Measurements from ENCODE around the gene OGA.
"Not testable (repeated sequence)": the region's sequence is repeated elsewhere in the genome, so short reads cannot be mapped to it uniquely, and the experiment has no call there.

Gene OGA

DNA sequence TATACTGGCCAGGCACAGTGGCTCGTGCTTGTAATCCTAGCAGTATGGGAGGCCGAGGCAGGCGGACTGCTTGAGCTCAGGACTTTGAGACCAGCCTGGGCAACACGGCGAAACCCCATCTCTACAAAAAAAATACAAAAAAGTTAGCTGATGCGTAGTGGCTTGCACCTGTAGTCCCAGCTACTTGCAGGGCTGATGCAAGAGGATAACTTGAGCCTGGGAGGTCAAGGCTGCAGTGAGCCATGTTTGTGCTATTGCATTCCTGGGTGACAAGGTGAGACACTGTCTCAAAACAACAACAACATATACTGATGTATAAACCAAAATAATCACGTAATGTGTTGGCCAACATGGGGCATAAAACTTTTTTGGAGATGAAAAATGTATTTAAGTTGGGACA lies 28.6 kb downstream of the OGA start:
- no peak overlapping the region for H3K27ac ChIP-seq (ENCODE audit: extremely low read depth, low read depth, low read length)
- POLR2A ChIA-PET, result interaction anchor here (0.6 to 0.9 kb wide), 2 partner anchors 11 to 79 kb away, joined by 3 to 5 read pairs; no protein-coding TSS in a partner anchor
- H3K9me3 ChIP-seq (ENCODE audit: control insufficient read depth, insufficient read depth, low read depth, low read length), result no peaks in the 10 kb centered on the region
- peaks cover 80 to 86% of the 10 kb centered on the region in 2 experiments for H3K36me3 ChIP-seq (ENCODE audit: control insufficient read depth in 2 of 2, insufficient read depth in 1 of 2, low read length in 2 of 2)
- TF ChIP-seq ZFP37 (tag by site-specific recombination; IDR thresholded peaks at IDR 0.05) (no peak), ZNF571 (tag by site-specific recombination; IDR thresholded peaks at IDR 0.05) (no peak), ZNF138 (tag by site-specific recombination; IDR thresholded peaks at IDR 0.05; ENCODE audit: borderline replicate concordance) (no peak), ZNF335 (tag by site-specific recombination; conservative IDR thresholded peaks at IDR 0.05) (no peak), ZFP69B (tag by site-specific recombination; IDR thresholded peaks at IDR 0.05) (no peak), GFI1B (tag by site-specific recombination; IDR thresholded peaks at IDR 0.05) (no peak), ZNF202 (tag by site-specific recombination; IDR thresholded peaks at IDR 0.05; ENCODE audit: borderline replicate concordance) (no peak), ZNF837 (tag by site-specific recombination; IDR thresholded peaks at IDR 0.05) (no peak), ZNF549 (tag by site-specific recombination; IDR thresholded peaks at IDR 0.05) (no peak), ZBTB20 (tag by site-specific recombination; IDR thresholded peaks at IDR 0.05) (no peak), ZNF785 (tag by site-specific recombination; IDR thresholded peaks at IDR 0.05) (no peak), IKZF3 (tag by site-specific recombination; IDR thresholded peaks at IDR 0.05) (no peak), YY2 (tag by site-specific recombination; IDR thresholded peaks at IDR 0.05) (no peak), ZNF48 (tag by site-specific recombination; IDR thresholded peaks at IDR 0.05) (no peak)
- TF ChIP-seq, protein P1, sequence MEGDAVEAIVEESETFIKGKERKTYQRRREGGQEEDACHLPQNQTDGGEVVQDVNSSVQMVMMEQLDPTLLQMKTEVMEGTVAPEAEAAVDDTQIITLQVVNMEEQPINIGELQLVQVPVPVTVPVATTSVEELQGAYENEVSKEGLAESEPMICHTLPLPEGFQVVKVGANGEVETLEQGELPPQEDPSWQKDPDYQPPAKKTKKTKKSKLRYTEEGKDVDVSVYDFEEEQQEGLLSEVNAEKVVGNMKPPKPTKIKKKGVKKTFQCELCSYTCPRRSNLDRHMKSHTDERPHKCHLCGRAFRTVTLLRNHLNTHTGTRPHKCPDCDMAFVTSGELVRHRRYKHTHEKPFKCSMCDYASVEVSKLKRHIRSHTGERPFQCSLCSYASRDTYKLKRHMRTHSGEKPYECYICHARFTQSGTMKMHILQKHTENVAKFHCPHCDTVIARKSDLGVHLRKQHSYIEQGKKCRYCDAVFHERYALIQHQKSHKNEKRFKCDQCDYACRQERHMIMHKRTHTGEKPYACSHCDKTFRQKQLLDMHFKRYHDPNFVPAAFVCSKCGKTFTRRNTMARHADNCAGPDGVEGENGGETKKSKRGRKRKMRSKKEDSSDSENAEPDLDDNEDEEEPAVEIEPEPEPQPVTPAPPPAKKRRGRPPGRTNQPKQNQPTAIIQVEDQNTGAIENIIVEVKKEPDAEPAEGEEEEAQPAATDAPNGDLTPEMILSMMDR (tag by site-specific recombination; IDR thresholded peaks at IDR 0.05), result no peak
- TF ChIP-seq, protein P2, sequence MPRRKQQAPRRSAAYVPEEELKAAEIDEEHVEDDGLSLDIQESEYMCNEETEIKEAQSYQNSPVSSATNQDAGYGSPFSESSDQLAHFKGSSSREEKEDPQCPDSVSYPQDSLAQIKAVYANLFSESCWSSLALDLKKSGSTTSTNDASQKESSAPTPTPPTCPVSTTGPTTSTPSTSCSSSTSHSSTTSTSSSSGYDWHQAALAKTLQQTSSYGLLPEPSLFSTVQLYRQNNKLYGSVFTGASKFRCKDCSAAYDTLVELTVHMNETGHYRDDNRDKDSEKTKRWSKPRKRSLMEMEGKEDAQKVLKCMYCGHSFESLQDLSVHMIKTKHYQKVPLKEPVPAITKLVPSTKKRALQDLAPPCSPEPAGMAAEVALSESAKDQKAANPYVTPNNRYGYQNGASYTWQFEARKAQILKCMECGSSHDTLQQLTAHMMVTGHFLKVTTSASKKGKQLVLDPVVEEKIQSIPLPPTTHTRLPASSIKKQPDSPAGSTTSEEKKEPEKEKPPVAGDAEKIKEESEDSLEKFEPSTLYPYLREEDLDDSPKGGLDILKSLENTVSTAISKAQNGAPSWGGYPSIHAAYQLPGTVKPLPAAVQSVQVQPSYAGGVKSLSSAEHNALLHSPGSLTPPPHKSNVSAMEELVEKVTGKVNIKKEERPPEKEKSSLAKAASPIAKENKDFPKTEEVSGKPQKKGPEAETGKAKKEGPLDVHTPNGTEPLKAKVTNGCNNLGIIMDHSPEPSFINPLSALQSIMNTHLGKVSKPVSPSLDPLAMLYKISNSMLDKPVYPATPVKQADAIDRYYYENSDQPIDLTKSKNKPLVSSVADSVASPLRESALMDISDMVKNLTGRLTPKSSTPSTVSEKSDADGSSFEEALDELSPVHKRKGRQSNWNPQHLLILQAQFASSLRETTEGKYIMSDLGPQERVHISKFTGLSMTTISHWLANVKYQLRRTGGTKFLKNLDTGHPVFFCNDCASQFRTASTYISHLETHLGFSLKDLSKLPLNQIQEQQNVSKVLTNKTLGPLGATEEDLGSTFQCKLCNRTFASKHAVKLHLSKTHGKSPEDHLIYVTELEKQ (tag by site-specific recombination; IDR thresholded peaks at IDR 0.05; ENCODE audit: borderline replicate concordance), result no peak
- TF ChIP-seq, protein P3, sequence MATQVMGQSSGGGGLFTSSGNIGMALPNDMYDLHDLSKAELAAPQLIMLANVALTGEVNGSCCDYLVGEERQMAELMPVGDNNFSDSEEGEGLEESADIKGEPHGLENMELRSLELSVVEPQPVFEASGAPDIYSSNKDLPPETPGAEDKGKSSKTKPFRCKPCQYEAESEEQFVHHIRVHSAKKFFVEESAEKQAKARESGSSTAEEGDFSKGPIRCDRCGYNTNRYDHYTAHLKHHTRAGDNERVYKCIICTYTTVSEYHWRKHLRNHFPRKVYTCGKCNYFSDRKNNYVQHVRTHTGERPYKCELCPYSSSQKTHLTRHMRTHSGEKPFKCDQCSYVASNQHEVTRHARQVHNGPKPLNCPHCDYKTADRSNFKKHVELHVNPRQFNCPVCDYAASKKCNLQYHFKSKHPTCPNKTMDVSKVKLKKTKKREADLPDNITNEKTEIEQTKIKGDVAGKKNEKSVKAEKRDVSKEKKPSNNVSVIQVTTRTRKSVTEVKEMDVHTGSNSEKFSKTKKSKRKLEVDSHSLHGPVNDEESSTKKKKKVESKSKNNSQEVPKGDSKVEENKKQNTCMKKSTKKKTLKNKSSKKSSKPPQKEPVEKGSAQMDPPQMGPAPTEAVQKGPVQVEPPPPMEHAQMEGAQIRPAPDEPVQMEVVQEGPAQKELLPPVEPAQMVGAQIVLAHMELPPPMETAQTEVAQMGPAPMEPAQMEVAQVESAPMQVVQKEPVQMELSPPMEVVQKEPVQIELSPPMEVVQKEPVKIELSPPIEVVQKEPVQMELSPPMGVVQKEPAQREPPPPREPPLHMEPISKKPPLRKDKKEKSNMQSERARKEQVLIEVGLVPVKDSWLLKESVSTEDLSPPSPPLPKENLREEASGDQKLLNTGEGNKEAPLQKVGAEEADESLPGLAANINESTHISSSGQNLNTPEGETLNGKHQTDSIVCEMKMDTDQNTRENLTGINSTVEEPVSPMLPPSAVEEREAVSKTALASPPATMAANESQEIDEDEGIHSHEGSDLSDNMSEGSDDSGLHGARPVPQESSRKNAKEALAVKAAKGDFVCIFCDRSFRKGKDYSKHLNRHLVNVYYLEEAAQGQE (tag by site-specific recombination; IDR thresholded peaks at IDR 0.05), result no peak
- TF ChIP-seq, protein P4, sequence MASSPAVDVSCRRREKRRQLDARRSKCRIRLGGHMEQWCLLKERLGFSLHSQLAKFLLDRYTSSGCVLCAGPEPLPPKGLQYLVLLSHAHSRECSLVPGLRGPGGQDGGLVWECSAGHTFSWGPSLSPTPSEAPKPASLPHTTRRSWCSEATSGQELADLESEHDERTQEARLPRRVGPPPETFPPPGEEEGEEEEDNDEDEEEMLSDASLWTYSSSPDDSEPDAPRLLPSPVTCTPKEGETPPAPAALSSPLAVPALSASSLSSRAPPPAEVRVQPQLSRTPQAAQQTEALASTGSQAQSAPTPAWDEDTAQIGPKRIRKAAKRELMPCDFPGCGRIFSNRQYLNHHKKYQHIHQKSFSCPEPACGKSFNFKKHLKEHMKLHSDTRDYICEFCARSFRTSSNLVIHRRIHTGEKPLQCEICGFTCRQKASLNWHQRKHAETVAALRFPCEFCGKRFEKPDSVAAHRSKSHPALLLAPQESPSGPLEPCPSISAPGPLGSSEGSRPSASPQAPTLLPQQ (tag by site-specific recombination; IDR thresholded peaks at IDR 0.05), result no peak
- TF ChIP-seq, protein P5, sequence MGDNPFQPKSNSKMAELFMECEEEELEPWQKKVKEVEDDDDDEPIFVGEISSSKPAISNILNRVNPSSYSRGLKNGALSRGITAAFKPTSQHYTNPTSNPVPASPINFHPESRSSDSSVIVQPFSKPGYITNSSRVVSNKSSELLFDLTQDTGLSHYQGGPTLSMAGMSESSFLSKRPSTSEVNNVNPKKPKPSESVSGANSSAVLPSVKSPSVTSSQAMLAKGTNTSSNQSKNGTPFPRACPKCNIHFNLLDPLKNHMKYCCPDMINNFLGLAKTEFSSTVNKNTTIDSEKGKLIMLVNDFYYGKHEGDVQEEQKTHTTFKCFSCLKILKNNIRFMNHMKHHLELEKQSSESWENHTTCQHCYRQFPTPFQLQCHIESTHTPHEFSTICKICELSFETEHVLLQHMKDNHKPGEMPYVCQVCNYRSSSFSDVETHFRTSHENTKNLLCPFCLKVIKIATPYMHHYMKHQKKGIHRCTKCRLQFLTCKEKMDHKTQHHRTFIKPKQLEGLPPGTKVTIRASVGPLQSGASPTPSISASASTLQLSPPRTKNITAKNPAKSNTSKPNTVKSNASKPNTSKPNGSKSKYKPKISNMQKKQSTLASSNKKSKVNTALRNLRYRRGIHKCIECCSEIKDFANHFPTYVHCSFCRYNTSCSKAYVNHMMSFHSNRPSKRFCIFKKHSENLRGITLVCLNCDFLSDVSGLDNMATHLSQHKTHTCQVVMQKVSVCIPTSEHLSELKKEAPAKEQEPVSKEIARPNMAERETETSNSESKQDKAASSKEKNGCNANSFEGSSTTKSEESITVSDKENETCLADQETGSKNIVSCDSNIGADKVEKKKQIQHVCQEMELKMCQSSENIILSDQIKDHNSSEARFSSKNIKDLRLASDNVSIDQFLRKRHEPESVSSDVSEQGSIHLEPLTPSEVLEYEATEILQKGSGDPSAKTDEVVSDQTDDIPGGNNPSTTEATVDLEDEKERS (tag by site-specific recombination; IDR thresholded peaks at IDR 0.05), result no peak
- H3K4me3 ChIP-seq (ENCODE audit: low read depth, low read length), result no peak overlapping the region
- H3K4me1 ChIP-seq (ENCODE audit: control insufficient read depth, insufficient read depth, low read length), result no peaks in the 10 kb centered on the region
- CTCF ChIA-PET, result interaction anchor here (0.5 to 1.1 kb wide), 5 partner anchors 8 to 629 kb away, joined by 3 to 7 read pairs (median 3); no protein-coding TSS in a partner anchor

DNA sequence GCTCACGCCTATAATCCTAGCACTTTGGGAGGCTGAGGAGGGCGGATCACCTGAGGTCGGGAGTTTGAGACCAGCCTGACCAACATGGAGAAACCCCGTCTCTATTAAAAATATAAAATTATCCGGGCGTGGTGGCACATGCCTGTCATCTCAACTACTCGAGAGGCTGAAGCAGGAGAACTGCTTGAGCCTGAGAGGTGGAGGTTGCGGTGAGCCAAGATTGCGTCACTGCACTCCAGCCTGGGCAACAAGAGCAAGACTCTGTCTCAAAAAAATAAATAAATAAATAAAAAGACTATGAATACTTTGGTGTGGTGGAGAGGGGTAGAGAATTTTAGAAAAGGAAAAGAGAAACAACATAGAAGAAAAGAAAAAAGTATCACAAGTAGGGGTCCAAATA lies 29.0 kb downstream of the OGA start:
- CTCF ChIA-PET, result interaction anchor here (0.8 to 0.9 kb wide), 2 partner anchors 9 to 13 kb away, joined by 3 read pairs; no protein-coding TSS in a partner anchor
- H3K9me3 ChIP-seq (ENCODE audit: control insufficient read depth, insufficient read depth, low read depth, low read length); H3K4me1 ChIP-seq (ENCODE audit: control insufficient read depth, insufficient read depth, low read length); H3K4me3 ChIP-seq (ENCODE audit: low read depth, low read length); POLR2A ChIA-PET; H3K27ac ChIP-seq (ENCODE audit: extremely low read depth, low read depth, low read length): not testable (repeated sequence)
- peaks cover 78 to 82% of the 10 kb centered on the region in 2 experiments for H3K36me3 ChIP-seq (ENCODE audit: control insufficient read depth in 2 of 2, insufficient read depth in 1 of 2, low read length in 2 of 2)
